ENCODE results near the gene ATN1. TPM values are rescaled to one million over a fixed set of nuclear protein-coding genes. Genes with fewer than 3 reads are reported as not detected.

ATN1 gene
- total RNA-seq, 1 experiment from 2014 or later = 82.3 TPM

- intact Hi-C loops (cut with micrococcal nuclease; ENCODE audit: unreplicated experiment) = no loop called here
- no TSS peak for BruUV-seq (replicated peaks)
Measured at GRCh38 chr12:6929466-6930452, 2.0 kb downstream of the ATN1 start.

DNA sequence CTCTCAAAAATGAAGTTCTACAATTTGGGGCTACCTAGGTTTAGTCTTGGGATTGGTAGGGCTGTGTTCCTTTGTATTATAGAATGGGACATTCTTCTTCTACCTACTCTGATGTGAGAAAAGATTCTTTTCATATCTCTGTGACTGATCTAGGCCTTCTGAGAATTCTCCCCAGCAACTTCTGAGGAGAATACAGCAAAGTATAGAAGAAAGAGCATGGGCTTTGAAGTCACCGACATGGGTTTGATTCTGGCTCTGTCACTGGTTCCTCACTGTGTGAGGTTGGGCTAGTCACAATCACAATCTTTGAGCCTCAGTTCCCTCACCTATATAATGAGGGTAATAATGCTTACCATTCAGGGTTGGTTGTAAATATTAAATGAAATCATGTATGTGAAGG, 5.0 kb downstream of the ATN1 start:
- in situ Hi-C loops (cut with HindIII; ENCODE audit: low pct_unique_long_range_greater_than_20kb, low sequenced_read_pairs) (no loop called here), intact Hi-C loops (cut with micrococcal nuclease; ENCODE audit: unreplicated experiment) (no loop called here)
- Histone ChIP-seq H3K36me3 (ENCODE audit: control insufficient read depth, insufficient read depth, low read length) (peaks cover 3% of the 10 kb centered on the region), H3K27me3 (ENCODE audit: control insufficient read depth, insufficient read depth, low read length) (no peaks in the 10 kb centered on the region), H3K9me3 (ENCODE audit: control insufficient read depth, insufficient read depth, low read depth, low read length) (no peaks in the 10 kb centered on the region), H3K4me3 (ENCODE audit: low read depth in 2 of 2, low read length in 2 of 2) (no peak overlapping the region), H3K4me1 (ENCODE audit: control insufficient read depth, insufficient read depth, low read length) (peaks cover 31% of the 10 kb centered on the region), H3K27ac (ENCODE audit: low read length) (peak overlapping the region; percentile 44; the same call in 1 of the 2 replicates)
- ChIA-PET POLR2A (no interaction called here), CTCF (no interaction called here)
- ATAC-seq (no peak), DNase-seq (ENCODE audit: low read depth, low spot score) (no peak)
- peak; percentile 74; the same call in 1 of the 2 replicates for TF ChIP-seq TCF7L2 (IDR thresholded peaks at IDR 0.05; ENCODE audit: low read depth, low read length)
- TF ChIP-seq REST (IDR thresholded peaks at IDR 0.05; ENCODE audit: insufficient read depth in 1 of 2, low read depth in 2 of 2, low read length in 1 of 2) = no peak
- BruUV-seq (replicated peaks) = TSS peak; percentile 26

More at GRCh38 chr12:6929466-6930452, 2.0 kb downstream of the ATN1 start:
- Histone ChIP-seq H3K36me3 (ENCODE audit: control insufficient read depth, insufficient read depth, low read length) (peaks cover 3% of the 10 kb centered on the region), H3K4me3 (ENCODE audit: low read depth in 2 of 2, low read length in 2 of 2) (peak overlapping the region; percentile 73 to 83), H3K4me1 (ENCODE audit: control insufficient read depth, insufficient read depth, low read length) (peaks cover 49% of the 10 kb centered on the region), H3K27ac (ENCODE audit: low read length) (peak overlapping the region; percentile 95), H3K9me3 (ENCODE audit: control insufficient read depth, insufficient read depth, low read depth, low read length) (no peaks in the 10 kb centered on the region), H3K27me3 (ENCODE audit: control insufficient read depth, insufficient read depth, low read length) (no peaks in the 10 kb centered on the region)
- ChIA-PET CTCF (interaction anchor here (0.6 kb wide), 1 partner anchor 59 kb away, joined by 4 read pairs; no protein-coding TSS in a partner anchor), POLR2A (interaction anchor here (0.5 kb wide), 1 partner anchor 59 kb away, joined by 3 read pairs; no protein-coding TSS in a partner anchor)
- DNase-seq (ENCODE audit: low read depth, low spot score) (no peak), ATAC-seq (no peak)
- TF ChIP-seq, protein P1, sequence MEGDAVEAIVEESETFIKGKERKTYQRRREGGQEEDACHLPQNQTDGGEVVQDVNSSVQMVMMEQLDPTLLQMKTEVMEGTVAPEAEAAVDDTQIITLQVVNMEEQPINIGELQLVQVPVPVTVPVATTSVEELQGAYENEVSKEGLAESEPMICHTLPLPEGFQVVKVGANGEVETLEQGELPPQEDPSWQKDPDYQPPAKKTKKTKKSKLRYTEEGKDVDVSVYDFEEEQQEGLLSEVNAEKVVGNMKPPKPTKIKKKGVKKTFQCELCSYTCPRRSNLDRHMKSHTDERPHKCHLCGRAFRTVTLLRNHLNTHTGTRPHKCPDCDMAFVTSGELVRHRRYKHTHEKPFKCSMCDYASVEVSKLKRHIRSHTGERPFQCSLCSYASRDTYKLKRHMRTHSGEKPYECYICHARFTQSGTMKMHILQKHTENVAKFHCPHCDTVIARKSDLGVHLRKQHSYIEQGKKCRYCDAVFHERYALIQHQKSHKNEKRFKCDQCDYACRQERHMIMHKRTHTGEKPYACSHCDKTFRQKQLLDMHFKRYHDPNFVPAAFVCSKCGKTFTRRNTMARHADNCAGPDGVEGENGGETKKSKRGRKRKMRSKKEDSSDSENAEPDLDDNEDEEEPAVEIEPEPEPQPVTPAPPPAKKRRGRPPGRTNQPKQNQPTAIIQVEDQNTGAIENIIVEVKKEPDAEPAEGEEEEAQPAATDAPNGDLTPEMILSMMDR (IDR thresholded peaks at IDR 0.05) = no peak
- no peak for TF ChIP-seq REST (IDR thresholded peaks at IDR 0.05; ENCODE audit: insufficient read depth in 1 of 2, low read depth in 2 of 2, low read length in 1 of 2)
- no peak for TF ChIP-seq SIN3A (IDR thresholded peaks at IDR 0.05; ENCODE audit: borderline replicate concordance, insufficient read depth, low read depth, low read length)
- no peak for TF ChIP-seq POLR2AphosphoS5 (IDR thresholded peaks at IDR 0.05; ENCODE audit: low read depth, low read length)
- TF ChIP-seq TCF7L2 (IDR thresholded peaks at IDR 0.05; ENCODE audit: low read depth, low read length) = no peak
- in situ Hi-C loops (cut with HindIII; ENCODE audit: low pct_unique_long_range_greater_than_20kb, low sequenced_read_pairs) = no loop called here

Data from Panc1 (cell line).